GM12891 (cell line): ENCODE data around the gene GAD2.

ENCODE experiments used
- POLR2A ChIP-seq: IDR thresholded peaks from 2 replicates; pipeline ENCODE4 v1.6.1; 2011; ENCODE audit warnings: low read depth, low read length, control low read depth
- POLR2AphosphoS5 ChIP-seq: IDR thresholded peaks from 2 replicates; pipeline ENCODE4 v1.6.1; 2011; ENCODE audit warnings: low read depth, low read length, control low read depth
- TAF1 ChIP-seq: IDR thresholded peaks from 2 replicates; pipeline ENCODE4 v1.6.1; 2011; ENCODE audit warnings: low read depth, low read length, control low read depth

DNA sequence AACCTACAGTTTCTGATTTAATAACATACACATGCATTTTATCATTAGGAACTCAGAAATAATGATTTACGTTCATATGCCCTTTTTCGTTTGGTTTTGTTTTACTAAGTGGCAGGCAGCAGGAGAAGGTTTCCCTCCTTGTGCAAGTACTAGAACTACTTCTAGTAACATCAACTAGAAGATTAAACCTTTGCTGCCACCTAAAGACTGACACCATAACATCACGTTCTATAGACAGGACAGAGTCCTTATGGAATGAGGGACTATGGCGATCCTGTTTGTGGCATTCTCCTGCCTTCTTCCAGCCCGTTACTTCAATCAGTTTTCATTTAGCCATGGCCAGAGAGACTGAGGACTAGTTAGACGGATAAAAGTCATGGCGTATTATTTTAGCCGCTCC, 53.2 kb downstream of the GAD2 start:
- TF ChIP-seq POLR2A (no peak), POLR2AphosphoS5 (no peak), TAF1 (no peak)
